HG03469 (cell line): ENCODE measurements around the gene KCNB1.

Experiments used
- ATAC-seq: cut with Tn5 transposase; IDR thresholded peaks from one replicate; pipeline ENCODE4 v1.9.1; 2021; ENCODE audit warnings: mild to moderate bottlenecking, moderate library complexity, moderate number of reproducible peaks; ENCODE audit not compliant: unreplicated experiment

KCNB1 gene

GRCh38 chr20:49501917-49502316, 19.4 kb upstream of the KCNB1 start:
- ATAC-seq: no peak

- ATAC-seq: no peak
These were observed 14.9 kb upstream of the KCNB1 start for GRCh38 chr20:49497398-49497669.

DNA sequence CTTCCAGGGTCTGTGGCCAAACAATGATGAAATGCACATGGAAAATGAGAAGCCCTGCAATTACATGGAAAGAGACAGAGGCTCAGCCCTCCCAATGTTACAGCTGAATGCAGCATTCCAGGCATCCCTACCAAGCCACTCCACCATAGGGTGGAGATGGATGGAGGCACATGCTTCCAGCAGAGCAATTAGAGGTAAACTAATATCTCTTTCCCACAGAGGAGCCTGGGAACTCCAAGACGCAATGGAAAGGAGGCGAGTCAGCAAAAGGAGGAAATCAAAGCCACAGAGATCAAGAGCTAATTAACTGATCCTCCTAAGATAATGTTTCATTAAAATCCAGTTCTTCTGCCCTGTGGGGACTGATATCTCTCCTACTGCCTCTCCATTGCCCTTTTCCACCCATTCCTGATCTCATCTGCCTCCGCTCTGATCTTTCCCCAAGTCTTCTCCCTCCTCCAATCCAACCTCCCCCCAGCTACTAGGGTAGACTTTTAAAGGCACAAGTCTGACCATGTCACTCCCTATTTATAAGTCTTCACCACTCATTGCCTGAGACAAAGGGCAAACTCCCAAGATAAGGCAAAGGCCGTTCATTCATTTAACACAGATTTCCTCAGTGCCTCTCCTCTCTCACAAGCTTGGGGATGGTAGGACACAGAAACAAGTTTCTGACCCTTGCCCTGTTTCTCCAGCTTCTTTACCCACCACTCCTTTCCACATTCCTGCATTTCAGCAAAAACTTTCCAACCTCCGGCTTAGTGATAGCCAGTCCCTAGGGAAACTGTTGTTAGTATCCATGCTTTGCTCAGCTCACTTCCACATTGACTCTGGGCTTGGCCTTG, 14.3 kb upstream of the KCNB1 start:
- no peak for ATAC-seq

DNA sequence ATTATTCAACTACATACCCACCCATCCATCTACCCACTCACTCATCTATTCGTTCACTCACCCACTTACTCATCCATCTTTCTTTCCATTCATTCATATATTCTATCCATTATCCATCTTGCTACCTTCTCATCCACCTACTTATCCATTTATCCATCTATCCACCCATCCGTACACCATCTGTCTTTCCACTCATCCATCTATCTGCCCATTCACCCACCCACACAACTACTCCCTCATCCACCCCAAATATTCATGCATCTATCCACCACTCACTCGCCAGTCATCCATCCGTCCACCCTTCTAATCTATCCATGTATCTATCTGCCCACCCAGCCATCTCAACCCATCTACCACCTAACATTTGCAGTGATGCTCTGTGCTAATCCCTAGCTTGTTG, 13.6 kb upstream of the KCNB1 start:
- ATAC-seq: no peak

GRCh38 chr20:49490689-49491088, 8.2 kb upstream of the KCNB1 start:
- no peak for ATAC-seq

DNA sequence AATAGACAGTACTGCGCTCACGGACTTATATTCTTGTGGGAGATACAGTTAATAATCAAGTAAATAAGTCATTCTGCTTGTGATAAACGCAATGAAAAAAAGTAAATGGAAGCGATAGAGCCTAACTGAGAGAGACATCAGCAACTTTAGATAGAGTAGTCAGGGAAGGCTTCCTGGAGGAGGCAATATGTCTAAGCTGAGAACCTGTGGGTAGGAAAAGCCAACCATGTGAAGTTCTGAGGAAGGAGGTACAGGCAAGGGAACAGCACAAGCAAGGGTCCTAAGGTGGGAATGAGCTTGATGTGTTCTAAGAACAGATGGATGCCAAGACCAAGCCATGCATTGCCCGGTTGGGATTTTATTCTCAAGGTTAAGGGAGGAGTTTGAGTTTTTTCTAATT, 7.2 kb upstream of the KCNB1 start:
- ATAC-seq: no peak

DNA sequence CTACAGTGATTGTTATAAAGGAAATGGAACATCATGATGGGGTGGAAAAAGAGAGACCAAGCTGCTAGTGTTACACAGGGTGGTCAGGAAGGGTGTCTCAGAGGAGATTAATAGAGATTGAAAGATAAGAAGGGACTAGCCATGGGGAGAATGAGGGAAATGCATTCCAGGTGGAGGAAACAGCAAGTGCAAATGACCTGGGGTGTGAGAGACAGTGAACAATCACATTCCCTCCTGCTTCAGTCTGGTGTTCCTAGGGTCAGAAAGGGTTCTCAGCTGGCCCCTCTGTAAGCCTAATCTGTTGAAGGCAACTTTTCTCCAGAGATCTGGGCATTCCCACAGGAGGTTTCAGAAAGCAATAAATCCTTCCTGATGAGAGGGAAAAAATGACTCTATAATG, 3.6 kb upstream of the KCNB1 start:
- ATAC-seq: no peak

DNA sequence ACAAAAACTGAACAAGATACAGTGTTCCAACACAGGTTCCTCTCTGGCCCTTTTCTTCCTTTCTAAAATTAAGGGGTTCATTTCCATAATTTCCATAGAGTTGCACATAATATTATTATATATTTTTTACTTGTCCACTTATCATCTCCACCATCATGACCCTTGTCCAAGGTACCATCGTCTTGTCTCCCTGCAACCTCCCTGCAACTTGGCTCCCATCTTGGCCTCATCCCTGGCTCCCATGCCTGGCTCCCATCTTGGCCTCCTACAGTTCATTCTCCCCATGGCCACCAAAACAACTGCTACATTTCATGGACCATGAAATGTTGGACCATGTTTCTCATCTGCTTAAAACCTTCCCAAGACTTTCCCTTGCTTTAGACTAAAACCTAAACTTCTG, 3.1 kb upstream of the KCNB1 start:
- ATAC-seq: no peak

GRCh38 chr20:49484180-49485140, 2.0 kb upstream of the KCNB1 start:
- no peak for ATAC-seq

GRCh38 chr20:49483696-49484123, 1.2 kb upstream of the KCNB1 start:
- no peak for ATAC-seq

DNA sequence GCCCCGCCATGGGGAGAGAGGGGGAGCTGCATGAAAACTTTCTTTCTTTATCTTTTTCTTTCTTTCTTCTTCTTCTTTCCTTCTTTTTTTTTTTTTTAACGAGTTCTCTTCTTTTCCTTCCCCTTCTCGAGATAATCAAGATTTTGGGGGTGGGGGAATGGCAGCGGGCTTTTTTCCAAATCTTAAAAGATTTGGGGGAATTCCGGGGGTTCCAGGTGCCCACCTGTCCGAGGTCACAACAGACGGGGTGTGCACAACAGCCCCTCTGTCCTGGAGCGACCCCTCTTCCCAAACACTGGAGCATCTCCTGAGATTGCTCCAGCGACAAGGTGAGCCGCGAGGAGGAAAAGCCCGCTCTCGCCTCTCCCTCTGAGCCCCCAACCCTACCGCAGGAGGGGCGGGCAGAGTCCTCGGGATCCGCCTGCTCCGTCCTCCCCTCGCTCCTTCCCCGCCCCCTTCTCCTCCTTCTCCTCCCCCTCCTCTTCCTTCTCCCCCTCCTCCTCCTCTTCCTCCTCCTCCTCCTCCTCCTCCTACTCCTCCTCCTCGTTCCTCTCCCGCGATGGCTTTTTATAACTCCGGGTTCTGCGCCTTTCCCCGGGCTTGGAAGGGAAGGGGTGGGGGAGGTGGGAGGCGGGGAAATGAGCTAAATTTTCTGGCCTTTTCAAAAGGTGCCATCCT, 689 bp upstream of the KCNB1 start:
- no peak for ATAC-seq

GRCh38 chr20:49482173-49482572, 295 bp downstream of the KCNB1 start:
- no peak for ATAC-seq

DNA sequence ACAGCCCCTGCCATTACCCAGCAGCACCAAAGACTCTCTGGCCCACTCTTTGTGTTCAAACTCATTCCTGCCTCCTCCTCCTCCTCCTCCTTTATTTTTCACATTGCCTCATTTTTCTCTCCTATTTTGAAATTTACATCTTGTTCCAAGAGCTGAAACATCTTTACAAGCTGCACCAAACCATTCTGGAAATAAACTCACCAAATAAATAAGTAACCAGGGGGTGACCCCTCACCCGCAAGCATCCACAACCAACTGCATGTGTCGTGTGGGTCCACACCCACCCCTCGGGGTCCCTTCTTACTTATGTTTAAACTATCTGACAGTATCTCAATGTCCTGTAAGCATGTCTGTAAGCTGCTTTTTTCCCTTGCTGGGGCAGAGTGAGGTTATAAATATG, 1.4 kb downstream of the KCNB1 start:
- ATAC-seq: no peak

GRCh38 chr20:49480236-49480635, 2.2 kb downstream of the KCNB1 start:
- ATAC-seq: no peak

- ATAC-seq: no peak
These were observed 2.7 kb downstream of the KCNB1 start for GRCh38 chr20:49479785-49480184.

DNA sequence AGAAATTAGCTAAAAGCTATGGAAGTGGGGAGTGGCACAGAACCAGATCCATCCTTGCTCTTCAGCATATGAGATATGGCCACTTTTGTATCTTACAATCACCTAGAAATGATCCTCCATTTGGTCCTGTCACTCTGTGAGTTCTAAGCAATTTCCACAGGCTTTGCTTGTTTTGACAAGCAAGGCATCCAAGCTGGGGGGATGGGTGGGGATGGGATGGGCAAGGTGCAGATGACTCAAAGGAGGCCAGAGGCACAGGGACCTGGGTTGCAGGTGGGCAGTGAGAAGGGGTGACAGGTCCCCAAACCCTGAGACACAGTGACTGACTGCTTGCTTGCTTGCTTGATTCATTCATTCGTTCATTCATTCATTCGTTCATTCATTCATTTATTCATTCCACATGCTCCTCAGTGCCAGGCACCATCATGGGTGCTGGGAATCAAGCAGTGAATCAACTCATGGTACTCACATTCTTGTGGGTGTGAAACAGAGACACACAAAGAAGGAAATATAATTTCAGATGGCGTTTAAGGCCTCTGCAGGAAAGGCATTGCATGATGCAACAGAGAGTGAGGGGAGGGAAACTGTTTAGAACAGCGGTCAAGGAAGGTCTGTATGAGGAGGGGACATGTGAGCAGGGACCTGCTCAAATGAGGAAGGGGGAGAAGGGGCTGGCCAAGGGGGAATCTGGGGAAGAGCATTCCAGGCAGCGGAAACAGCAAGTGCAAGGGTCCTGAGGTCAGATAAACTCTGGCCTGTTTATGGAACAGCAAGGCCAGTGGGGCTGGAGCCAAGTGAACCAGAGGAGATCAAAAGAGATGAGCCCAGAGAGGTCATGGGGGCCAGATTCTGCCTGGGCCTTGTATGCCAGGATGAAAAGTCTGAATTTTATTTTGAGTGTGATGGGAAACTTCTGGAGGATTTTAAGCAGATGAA, 3.4 kb downstream of the KCNB1 start:
- no peak for ATAC-seq

DNA sequence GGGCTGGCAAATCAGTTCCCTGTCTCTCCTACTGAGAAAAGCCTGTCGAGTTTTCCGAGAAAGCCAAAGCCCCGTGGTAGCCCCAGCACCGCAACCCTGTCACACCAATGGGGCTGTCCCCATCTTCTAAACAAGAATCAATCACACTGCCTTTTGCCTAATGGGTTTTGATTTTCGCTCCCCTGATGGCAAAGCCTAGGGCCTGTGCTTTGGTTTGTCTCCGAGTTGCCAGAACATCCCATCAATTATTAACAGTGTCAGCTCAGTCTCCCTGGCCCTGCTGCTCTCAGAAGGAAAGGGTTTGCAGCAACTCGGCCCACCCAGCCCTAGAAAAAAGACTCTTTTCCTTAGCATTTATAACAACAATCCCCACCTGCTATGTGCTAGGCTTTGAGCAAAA, 4.2 kb downstream of the KCNB1 start:
- ATAC-seq: no peak

DNA sequence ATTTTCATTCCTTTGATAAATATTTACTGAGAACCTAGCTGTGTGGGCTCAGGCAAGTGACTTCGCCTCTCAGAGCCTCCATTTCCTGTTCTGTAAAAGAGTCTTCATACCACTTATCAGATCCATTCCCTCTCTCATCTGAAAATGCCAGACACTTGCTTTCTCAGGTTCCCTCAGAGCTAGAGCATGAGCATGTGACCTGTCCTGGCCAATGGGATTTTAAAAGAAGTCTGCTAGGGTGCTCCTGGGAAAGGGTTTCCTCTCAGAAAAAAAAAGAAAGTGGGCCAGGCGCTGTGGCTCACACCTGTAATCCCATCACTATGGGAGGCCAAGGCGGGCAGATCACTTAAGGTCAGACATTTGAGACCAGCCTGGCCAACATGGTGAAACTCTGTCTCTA, 5.3 kb downstream of the KCNB1 start:
- no peak for ATAC-seq

GRCh38 chr20:49476016-49476355, 6.5 kb downstream of the KCNB1 start:
- no peak for ATAC-seq

DNA sequence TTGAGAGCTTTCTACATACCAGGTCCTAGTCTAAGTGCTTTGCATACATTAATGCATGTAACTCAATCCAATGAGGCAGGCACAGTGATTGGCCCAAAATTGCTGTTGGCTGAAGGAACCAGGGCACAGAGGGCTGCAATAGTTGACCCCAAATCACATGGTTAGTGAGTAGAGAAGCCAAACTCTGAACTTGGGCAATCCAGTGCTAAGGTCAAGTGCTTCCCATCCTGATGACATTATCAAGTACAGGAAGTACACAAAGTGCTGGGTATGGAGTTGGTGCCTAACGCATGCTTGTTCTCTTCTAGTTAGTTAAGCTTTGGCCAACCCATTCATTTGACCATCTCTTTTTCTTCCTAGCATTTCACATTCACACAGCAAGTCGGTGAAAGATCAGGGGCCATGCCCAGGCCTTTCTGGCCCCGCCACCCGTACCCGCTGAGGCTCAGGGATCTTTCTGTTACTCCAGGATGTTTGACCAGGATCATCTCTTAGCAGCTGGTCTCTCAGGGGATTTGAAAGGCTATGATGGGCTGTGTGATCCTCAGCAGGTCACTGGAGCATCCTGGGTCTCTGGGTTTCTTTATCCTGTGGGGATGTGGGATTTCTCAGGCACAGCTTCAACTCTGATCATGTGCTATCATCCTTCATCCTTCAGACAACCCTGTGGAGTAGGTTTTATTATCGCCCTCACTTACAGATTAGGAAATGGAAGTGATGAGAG, 7.0 kb downstream of the KCNB1 start:
- no peak for ATAC-seq
